B cell (primary cell): ENCODE results near the gene POLE.

Experiments used
- EZH2 ChIP-seq: IDR thresholded peaks from 2 replicates; pipeline ENCODE4 v1.6.1; 2012; ENCODE audit warnings: borderline replicate concordance, low read depth, mild to moderate bottlenecking, moderate library complexity, low read length; ENCODE audit not compliant: insufficient read depth, poor library complexity, severe bottlenecking
- TF ChIP-seq, protein P1 (sequence below): fragments of 200-600 bp; IDR thresholded peaks from one replicate; pipeline ENCODE4 v1.8.0; 2022; ENCODE audit warnings: antibody characterized with exemption, mild to moderate bottlenecking

DNA sequence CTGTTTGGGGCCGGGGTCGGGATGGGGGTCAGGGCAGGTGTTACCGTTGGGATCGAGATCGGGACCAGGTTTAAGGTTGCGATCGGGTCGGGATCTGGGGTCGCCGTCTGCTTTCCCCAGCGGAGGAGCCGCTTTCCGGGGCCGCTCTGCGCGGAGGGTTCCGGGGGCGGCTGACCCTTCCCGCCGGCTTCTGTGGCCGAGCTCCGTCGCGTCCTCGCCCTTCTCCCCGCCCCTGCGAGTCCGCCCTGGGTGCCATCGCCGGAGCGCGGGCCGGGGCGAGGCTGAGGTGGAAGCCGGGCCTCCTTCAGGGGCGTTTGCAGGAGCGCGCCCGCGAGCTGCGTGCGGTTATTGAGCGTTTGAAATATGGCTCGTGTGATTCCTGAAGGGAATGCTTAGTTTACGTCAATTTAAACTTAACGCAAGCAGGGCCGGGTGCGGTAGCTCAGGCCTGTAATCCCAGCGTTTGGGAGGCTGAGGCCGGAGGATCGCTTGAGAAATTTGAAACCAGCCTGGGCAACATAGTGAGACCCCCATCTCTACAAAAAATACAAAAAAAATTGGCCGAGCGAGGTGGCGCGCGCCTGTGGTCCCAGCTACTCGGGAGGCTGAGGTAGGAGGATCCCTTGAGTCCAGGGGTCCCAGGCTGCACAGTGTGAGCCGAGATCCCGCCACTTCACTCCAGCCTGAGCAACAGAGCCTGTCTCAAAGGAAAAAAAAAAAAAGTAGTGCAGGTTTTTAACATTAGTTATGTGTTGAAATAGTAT, 24.1 kb upstream of the POLE start:
- TF ChIP-seq, protein P1, sequence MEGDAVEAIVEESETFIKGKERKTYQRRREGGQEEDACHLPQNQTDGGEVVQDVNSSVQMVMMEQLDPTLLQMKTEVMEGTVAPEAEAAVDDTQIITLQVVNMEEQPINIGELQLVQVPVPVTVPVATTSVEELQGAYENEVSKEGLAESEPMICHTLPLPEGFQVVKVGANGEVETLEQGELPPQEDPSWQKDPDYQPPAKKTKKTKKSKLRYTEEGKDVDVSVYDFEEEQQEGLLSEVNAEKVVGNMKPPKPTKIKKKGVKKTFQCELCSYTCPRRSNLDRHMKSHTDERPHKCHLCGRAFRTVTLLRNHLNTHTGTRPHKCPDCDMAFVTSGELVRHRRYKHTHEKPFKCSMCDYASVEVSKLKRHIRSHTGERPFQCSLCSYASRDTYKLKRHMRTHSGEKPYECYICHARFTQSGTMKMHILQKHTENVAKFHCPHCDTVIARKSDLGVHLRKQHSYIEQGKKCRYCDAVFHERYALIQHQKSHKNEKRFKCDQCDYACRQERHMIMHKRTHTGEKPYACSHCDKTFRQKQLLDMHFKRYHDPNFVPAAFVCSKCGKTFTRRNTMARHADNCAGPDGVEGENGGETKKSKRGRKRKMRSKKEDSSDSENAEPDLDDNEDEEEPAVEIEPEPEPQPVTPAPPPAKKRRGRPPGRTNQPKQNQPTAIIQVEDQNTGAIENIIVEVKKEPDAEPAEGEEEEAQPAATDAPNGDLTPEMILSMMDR = no peak
- TF ChIP-seq EZH2 = no peak
